SK-N-MC (cell line): Measurements from ENCODE around the gene JUNB.

Experiments used
- EZH2 ChIP-seq: fragments of 200-600 bp; sonication (generic); IDR thresholded peaks from one replicate; pipeline ENCODE4 v1.6.1; 2017; ENCODE audit warnings: antibody characterized with exemption
- POLR2AphosphoS5 ChIP-seq: IDR thresholded peaks from 2 replicates; pipeline ENCODE4 v1.6.1; 2012; ENCODE audit warnings: mild to moderate bottlenecking, low read depth, low read length, borderline replicate concordance

DNA sequence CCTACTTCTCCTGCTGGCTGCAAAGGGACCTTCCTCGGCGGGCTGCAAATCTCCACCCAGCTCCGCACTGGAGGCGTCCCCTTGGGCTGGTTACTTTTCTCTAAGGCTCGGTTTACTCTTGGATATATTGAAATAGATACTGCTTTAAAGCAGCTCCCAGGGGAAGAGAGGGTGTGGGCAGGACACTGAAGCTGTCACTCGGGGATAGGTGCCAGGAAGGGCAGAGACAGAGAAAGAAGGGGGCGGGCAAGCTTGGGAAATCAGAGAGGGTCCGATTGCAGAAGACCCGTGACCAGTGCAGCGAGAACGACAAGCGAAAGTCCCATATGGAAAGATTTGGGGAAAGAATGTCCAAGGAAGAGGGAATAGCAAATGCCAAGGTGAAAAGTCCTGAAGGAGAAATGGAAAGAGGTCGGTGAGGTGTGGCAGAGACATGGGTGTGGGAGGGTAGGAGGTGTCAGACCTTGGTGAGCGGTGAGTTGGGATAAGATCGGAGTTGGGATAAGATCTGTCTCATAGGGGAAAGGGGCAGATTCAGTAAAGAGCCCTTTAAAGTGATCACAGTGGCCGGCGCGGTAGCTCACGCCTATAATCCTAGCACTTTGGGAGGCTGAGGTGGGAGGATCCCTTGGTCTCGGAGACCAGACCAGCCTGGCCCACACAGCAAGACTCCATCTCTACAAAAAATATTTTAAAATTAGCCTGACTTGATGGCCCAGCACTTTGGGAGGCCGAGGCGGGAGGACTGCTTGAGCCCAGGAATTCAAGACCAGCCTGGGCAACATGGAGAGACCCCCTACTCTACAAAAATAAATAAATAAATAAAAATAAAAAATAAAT lies 11.2 kb downstream of the JUNB start:
- TF ChIP-seq POLR2AphosphoS5 (no peak), EZH2 (no peak)
